GM19438 (cell line): ENCODE measurements around the gene TMEM62.

Experiments used
- ATAC-seq: cut with Tn5 transposase; IDR thresholded peaks from one replicate; pipeline ENCODE4 v1.9.1; 2021; ENCODE audit warnings: low read depth; ENCODE audit not compliant: unreplicated experiment

The TMEM62 gene

DNA sequence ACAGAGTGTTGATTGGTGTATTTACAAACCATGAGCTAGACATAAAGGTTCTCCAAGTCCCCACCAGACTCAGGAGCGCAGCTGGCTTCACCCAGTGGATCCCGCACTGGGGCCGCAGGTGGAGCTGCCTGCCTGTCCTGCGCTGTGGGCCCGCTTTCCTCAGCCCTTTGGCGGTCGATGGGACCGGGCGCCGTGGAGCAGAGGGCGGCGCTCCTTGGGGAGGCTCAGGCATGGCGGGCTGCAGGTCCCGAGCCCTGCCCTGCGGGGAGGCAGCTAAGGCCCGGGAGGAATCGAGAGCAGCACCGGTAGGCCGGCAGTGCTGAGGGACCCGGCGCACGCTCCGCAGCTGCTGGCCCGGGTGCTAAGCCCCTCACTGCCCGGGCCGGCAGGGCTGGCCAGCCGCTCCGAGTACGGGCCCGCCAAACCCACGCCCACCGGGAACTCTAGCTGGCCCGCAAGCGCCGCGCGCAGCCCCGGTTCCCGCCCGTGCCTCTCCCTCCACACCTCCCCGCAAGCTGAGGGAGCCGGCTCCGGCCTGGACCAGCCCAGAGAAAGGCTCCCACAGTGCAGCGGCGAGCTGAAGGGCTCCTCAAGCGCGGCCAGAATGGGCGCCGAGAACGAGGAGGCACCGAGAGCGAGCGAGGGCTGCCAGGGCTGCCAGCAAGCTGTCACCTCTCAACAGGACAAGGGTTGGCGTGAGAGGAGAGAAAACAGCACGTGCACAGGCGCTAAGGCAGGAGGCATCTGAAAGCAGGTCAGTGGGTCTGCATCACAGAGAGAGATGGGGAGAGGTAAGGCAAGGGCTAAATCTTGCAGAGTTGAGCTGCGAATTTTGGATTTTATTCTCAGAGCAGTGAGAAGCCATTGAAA, 93.3 kb downstream of the TMEM62 start:
- no peak for ATAC-seq

- ATAC-seq = no peak
These were observed 96.6 kb downstream of the TMEM62 start for GRCh38 chr15:43229977-43230376.

GRCh38 chr15:43230640-43231115, 97.3 kb downstream of the TMEM62 start:
- no peak for ATAC-seq

- no peak for ATAC-seq
These were observed 99.0 kb downstream of the TMEM62 start for GRCh38 chr15:43232289-43232874.
